ENCODE results near the gene TFB1M.

GRCh38 chr6:155274533-155274932 lies 39.8 kb downstream of the TFB1M start:
- TF ChIP-seq CSDC2 (CRISPR knock-in tag; IDR thresholded peaks at IDR 0.05) (no peak), POU6F1 (CRISPR knock-in tag; IDR thresholded peaks at IDR 0.05; ENCODE audit: borderline replicate concordance, low read depth) (no peak), TCF4 (CRISPR knock-in tag; IDR thresholded peaks at IDR 0.05; ENCODE audit: borderline replicate concordance) (no peak), ZNF8 (CRISPR knock-in tag; IDR thresholded peaks at IDR 0.05) (no peak), PATZ1 (CRISPR knock-in tag; IDR thresholded peaks at IDR 0.05; ENCODE audit: borderline replicate concordance) (no peak), ARNTL (CRISPR knock-in tag; IDR thresholded peaks at IDR 0.05; ENCODE audit: borderline replicate concordance, low read depth) (no peak), ZNF565 (CRISPR knock-in tag; conservative IDR thresholded peaks at IDR 0.05; ENCODE audit: low read depth) (no peak), CREB5 (CRISPR knock-in tag; IDR thresholded peaks at IDR 0.05; ENCODE audit: low read depth) (no peak), SNAI2 (CRISPR knock-in tag; IDR thresholded peaks at IDR 0.05) (no peak), GLIS3 (CRISPR knock-in tag; IDR thresholded peaks at IDR 0.05) (no peak), CSRNP3 (CRISPR knock-in tag; IDR thresholded peaks at IDR 0.05) (no peak), ZFP30 (CRISPR knock-in tag; IDR thresholded peaks at IDR 0.05) (no peak)
